GM18909 (cell line): ENCODE measurements around the gene TUB.

Experiments used
- ATAC-seq: cut with Tn5 transposase; IDR thresholded peaks from one replicate; pipeline ENCODE4 v1.9.1; 2021; ENCODE audit warnings: mild to moderate bottlenecking; ENCODE audit not compliant: unreplicated experiment, poor library complexity

Gene TUB, protein sequence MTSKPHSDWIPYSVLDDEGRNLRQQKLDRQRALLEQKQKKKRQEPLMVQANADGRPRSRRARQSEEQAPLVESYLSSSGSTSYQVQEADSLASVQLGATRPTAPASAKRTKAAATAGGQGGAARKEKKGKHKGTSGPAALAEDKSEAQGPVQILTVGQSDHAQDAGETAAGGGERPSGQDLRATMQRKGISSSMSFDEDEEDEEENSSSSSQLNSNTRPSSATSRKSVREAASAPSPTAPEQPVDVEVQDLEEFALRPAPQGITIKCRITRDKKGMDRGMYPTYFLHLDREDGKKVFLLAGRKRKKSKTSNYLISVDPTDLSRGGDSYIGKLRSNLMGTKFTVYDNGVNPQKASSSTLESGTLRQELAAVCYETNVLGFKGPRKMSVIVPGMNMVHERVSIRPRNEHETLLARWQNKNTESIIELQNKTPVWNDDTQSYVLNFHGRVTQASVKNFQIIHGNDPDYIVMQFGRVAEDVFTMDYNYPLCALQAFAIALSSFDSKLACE

DNA sequence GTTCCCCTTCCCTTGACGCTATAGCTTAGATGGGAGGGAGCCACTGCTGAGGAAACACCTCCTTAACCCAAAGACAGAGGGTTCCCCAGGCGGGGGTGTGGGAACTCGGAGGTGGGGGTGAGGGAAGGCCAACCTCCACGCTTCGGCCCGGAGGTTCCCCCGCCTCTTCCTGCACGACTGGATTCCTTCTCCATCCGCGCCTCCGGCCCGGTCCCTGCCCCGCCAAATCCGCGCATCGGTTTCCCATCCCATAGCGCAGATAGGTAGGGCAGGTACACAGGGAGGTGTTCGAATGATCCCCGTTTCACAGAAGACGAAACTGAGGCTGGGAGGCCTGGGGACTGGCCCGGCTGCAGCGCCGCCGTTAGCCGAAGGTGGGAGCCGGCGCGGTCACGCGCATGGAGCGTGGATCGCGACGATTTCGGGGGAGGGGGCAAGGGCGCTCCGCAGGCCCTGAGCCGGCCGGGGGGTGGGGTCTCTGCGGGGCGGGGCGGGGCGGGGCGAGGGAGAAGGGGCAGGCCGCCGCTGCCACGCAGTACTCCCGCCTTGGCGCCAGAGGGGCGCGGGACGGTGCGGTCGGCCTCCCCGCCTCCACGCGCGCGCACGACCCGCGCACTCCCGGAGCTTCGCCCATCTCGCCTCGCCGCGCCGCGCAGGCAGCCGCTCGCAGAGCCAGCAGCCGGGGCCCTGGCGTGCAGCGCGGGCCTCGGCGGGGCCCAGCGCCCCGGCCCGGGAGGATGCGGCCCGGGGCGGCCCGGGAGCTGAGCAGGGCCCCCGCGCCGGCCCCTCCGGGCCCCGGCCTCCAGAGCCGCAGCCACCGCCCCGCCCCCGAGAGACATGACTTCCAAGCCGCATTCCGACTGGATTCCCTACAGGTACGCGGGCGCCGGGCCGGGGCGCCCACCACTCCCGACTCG lies at the start of gene TUB:
Gene TUB, plus strand, starts transcription at position 538 of the 917 bp plus-strand sequence. Its CDS starts 300 bp downstream, at position 838.
- no peak for ATAC-seq

DNA sequence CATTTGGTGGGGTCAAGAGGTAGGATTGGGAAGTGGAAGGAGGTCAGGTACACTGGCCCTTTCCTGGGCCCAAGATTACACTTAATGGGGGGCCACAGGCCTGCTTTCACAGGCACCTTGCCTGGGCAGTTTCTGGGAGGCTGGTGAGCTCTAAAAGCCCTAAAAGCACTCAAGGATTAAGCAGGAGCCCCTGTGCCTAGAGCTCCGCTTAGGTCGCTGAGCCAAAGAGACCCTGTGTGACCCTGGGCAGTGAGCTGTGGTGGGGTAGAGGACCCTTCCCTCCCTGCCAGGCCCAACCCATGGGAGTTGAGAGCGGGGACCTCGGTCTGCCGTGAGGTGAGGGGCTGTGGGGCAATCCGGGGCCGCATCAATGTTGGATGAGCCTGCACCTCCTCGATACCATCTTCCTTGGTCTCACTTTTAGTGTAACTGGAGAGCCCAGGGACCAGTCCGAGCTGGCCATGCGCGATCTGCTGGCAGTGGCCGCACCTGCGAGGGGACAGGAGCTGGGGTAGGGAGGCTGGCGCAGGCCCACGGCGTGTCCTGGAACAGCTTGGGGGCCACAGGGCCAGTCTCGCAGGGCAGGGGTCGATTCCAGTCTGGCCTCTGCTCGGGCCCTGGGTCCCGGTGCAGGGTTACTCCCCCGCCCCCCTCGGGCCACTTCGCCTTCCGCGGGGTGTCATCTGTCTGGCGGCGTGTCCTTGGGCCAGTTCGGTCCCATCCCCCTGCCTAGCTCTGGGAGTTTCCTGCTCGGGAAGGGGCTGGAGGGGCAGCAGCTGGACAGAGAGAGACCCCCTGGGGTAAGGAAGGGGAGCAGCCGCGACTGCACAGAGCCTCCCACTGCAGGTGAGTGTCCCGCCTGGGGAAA lies 49.5 kb upstream of the TUB start:
- no peak for ATAC-seq

- ATAC-seq: no peak
Observed at GRCh38 chr11:8032122-8032521, 48.9 kb upstream of the TUB start.

DNA sequence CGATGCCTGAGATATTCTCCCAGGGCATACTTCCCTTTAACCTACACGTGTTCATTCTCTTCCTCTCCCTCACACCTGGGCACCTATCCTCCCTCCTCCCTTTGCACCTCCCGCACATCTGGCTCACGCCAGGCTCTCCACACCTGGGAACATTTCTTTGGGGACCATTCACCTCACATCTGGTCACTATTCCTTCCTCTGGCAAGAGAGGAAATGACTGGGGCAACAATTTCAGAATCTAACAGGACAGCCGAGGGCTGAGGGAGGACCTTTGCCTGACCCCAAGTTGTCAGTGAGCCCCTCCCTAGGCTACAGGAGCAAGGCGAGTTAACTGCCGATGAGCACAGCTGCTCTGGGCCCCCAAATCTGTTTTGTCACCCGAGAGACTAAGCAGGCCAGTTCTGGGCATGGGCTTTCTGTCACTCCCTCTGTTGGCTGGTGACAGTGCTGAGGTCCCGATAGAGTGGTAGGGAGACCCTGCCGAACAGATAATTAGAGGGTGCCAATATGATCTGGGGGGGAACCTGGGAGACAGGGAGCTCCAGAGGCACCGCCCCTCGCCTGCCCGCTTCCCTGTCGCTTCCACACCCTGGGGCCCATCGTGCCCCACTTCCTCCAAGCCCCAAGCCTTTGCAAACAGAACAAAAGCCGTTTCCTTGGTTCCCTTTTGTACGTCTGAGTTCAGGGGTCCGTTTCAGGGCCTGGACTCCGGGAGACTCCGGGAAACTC lies 48.3 kb upstream of the TUB start:
- ATAC-seq: no peak

GRCh38 chr11:8033305-8034105 lies 47.5 kb upstream of the TUB start:
- peak; percentile 72 for ATAC-seq

GRCh38 chr11:8034106-8034585 lies 46.9 kb upstream of the TUB start:
- no peak for ATAC-seq

- ATAC-seq: no peak
Observed at GRCh38 chr11:8034604-8035190, 46.3 kb upstream of the TUB start.

- ATAC-seq: no peak
Observed at GRCh38 chr11:8035200-8035855, 45.7 kb upstream of the TUB start.

DNA sequence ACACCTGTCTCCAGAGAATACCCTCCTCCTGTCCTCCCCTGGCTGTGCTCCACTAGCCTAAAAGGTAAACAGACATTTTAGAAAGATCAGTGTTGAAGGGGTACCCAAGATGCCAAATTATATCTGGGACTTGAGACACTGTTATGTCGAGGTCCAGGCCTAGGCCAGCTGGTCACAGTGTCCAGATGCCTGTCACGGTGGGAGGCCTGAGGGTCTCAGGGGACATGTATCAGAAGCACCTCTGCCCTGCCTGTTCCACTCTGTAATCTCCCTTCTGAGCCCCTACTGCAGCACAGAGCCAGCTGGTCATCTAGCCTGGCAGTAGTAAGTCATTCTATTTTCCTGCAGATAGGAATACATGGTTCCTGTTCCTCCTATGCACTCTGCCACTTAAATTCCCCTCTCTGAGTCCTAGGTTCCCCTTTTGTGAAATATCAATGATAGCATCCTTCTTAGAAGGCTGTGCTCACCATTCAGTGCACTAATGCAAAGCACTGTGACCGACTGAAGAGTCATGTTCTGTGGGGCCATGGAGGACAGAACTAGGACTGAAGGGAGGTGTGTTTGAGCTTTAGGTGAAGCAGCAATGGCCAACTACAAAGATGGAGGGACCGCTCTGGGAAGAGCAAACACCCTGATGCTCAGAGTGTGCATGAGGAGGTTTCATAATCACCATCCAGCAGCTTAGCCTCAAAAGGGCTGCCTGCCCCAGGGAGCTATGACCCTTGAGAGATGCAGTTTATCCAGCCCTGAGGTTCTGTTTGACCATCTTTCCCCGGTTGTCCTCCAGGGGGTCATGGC lies 44.8 kb upstream of the TUB start:
- ATAC-seq: no peak

DNA sequence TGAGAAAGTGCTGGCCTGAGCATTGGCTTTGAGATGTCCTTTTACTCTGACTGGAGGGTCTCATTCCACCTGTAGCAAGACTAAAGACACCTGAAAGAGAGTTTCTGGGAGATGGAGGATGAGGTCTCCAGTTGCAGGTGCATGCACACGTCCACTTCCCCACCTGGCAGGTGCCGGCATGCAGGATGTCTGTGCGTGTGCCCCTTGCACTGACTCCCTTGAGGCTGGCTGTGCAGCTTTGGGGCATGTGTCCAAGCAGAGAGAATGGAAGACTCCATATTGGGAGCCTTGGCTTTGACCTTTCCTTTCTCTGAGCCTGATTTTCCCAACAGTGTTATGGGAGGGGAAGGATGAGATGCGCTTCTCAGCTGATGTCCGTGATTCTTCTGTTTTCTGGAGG lies 44.0 kb upstream of the TUB start:
- ATAC-seq: no peak

GRCh38 chr11:8038393-8038792 lies 42.6 kb upstream of the TUB start:
- ATAC-seq: no peak

GRCh38 chr11:8038811-8039529 lies 42.0 kb upstream of the TUB start:
- ATAC-seq: no peak

- ATAC-seq: no peak
Observed at GRCh38 chr11:8039530-8040260, 41.3 kb upstream of the TUB start.

GRCh38 chr11:8040261-8040920 lies 40.6 kb upstream of the TUB start:
- ATAC-seq: no peak

DNA sequence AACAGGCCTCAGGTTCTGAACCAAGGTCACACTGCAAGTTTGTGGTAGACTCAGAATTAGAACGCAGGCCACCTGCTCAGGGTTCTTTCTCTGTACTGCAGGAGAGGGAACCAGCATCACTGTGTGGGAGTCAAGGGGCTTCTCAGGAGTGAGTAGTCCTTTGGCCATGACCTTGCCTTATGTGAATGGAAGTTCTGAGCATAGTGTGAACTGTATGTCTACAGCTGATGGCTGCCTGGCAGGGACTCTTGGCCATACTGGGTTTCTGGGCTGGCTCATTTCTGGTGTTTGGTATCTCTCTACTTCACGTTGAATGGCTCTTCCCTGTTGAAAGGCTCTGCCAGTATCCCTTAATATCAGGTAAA lies 40.1 kb upstream of the TUB start:
- no peak for ATAC-seq
